ENCODE data around the gene RFTN1.

The RFTN1 gene

GRCh38 chr3:16378415-16378814 is 135.1 kb downstream of the RFTN1 start:
- DNase-seq (ENCODE audit: extremely low spot score), result no peak
- ChIA-PET POLR2A (no interaction called here), CTCF (no interaction called here)
- TF ChIP-seq NFRKB (IDR thresholded peaks at IDR 0.05) (no peak), SP1 (IDR thresholded peaks at IDR 0.05) (no peak), ZNF384 (IDR thresholded peaks at IDR 0.05) (no peak), TARDBP (IDR thresholded peaks at IDR 0.05) (no peak), BHLHE40 (IDR thresholded peaks at IDR 0.05; ENCODE audit: borderline replicate concordance) (no peak), ELF4 (IDR thresholded peaks at IDR 0.05) (no peak), LEF1 (IDR thresholded peaks at IDR 0.05; ENCODE audit: borderline replicate concordance) (no peak)

GRCh38 chr3:16377847-16378302 is 135.6 kb downstream of the RFTN1 start:
- ChIA-PET CTCF (no interaction called here), POLR2A (no interaction called here)
- TF ChIP-seq SUZ12 (IDR thresholded peaks at IDR 0.05), result no peak
- TF ChIP-seq PKNOX1 (IDR thresholded peaks at IDR 0.05), result no peak
- no peak for TF ChIP-seq CTBP1 (IDR thresholded peaks at IDR 0.05; ENCODE audit: borderline replicate concordance)
- no peak for TF ChIP-seq SP1 (IDR thresholded peaks at IDR 0.05)
- TF ChIP-seq ZNF384 (IDR thresholded peaks at IDR 0.05), result no peak
- TF ChIP-seq BHLHE40 (IDR thresholded peaks at IDR 0.05; ENCODE audit: borderline replicate concordance), result no peak
- TF ChIP-seq TARDBP (IDR thresholded peaks at IDR 0.05), result no peak
- no peak for TF ChIP-seq LEF1 (IDR thresholded peaks at IDR 0.05; ENCODE audit: borderline replicate concordance)
- no peak for TF ChIP-seq L3MBTL2 (conservative IDR thresholded peaks at IDR 0.05)
- TF ChIP-seq FOXA1 (IDR thresholded peaks at IDR 0.05), result no peak
- TF ChIP-seq ARNT (IDR thresholded peaks at IDR 0.05), result no peak
- no peak for TF ChIP-seq FOXK2 (IDR thresholded peaks at IDR 0.05)
- no peak for TF ChIP-seq NFRKB (IDR thresholded peaks at IDR 0.05)
- TF ChIP-seq FOXM1 (IDR thresholded peaks at IDR 0.05; ENCODE audit: borderline replicate concordance), result no peak
- no peak for TF ChIP-seq HDGF (IDR thresholded peaks at IDR 0.05; ENCODE audit: borderline replicate concordance)
- TF ChIP-seq ELF4 (IDR thresholded peaks at IDR 0.05), result no peak
- DNase-seq (ENCODE audit: extremely low spot score), result no peak

- TF ChIP-seq LEF1 (IDR thresholded peaks at IDR 0.05; ENCODE audit: borderline replicate concordance) (no peak), L3MBTL2 (conservative IDR thresholded peaks at IDR 0.05) (no peak), FOXK2 (IDR thresholded peaks at IDR 0.05) (no peak), ZNF384 (IDR thresholded peaks at IDR 0.05) (no peak), NFRKB (IDR thresholded peaks at IDR 0.05) (no peak), ARNT (IDR thresholded peaks at IDR 0.05) (no peak), ELF4 (IDR thresholded peaks at IDR 0.05) (no peak), SUZ12 (IDR thresholded peaks at IDR 0.05) (no peak), HDGF (IDR thresholded peaks at IDR 0.05; ENCODE audit: borderline replicate concordance) (no peak), PKNOX1 (IDR thresholded peaks at IDR 0.05) (no peak), SP1 (IDR thresholded peaks at IDR 0.05) (no peak), CTBP1 (IDR thresholded peaks at IDR 0.05; ENCODE audit: borderline replicate concordance) (no peak), FOXM1 (IDR thresholded peaks at IDR 0.05; ENCODE audit: borderline replicate concordance) (no peak)
- POLR2A ChIA-PET, result no interaction called here
- CTCF ChIA-PET, result no interaction called here
- no peak for DNase-seq (ENCODE audit: extremely low spot score)
Observed at GRCh38 chr3:16377196-16377595, 136.3 kb downstream of the RFTN1 start.

- CTCF ChIA-PET, result no interaction called here
- POLR2A ChIA-PET, result no interaction called here
- no peak for DNase-seq (ENCODE audit: extremely low spot score)
- no peak for TF ChIP-seq L3MBTL2 (conservative IDR thresholded peaks at IDR 0.05)
- no peak for TF ChIP-seq PKNOX1 (IDR thresholded peaks at IDR 0.05)
- no peak for TF ChIP-seq TARDBP (IDR thresholded peaks at IDR 0.05)
- no peak for TF ChIP-seq FOXM1 (IDR thresholded peaks at IDR 0.05; ENCODE audit: borderline replicate concordance)
- no peak for TF ChIP-seq BHLHE40 (IDR thresholded peaks at IDR 0.05; ENCODE audit: borderline replicate concordance)
- no peak for TF ChIP-seq FOXK2 (IDR thresholded peaks at IDR 0.05)
- no peak for TF ChIP-seq ARNT (IDR thresholded peaks at IDR 0.05)
Observed at GRCh38 chr3:16375891-16376290, 137.6 kb downstream of the RFTN1 start.

GRCh38 chr3:16374935-16375245 is 138.6 kb downstream of the RFTN1 start:
- no peak for TF ChIP-seq FOXK2 (IDR thresholded peaks at IDR 0.05)
- no peak for TF ChIP-seq PKNOX1 (IDR thresholded peaks at IDR 0.05)
- TF ChIP-seq ELF4 (IDR thresholded peaks at IDR 0.05), result no peak
- TF ChIP-seq NFRKB (IDR thresholded peaks at IDR 0.05), result no peak
- TF ChIP-seq FOXA1 (IDR thresholded peaks at IDR 0.05), result no peak
- no peak for TF ChIP-seq HDGF (IDR thresholded peaks at IDR 0.05; ENCODE audit: borderline replicate concordance)
- no peak for TF ChIP-seq BHLHE40 (IDR thresholded peaks at IDR 0.05; ENCODE audit: borderline replicate concordance)
- no peak for TF ChIP-seq LEF1 (IDR thresholded peaks at IDR 0.05; ENCODE audit: borderline replicate concordance)
- TF ChIP-seq ARNT (IDR thresholded peaks at IDR 0.05), result no peak
- TF ChIP-seq CTBP1 (IDR thresholded peaks at IDR 0.05; ENCODE audit: borderline replicate concordance), result no peak
- no peak for TF ChIP-seq ZNF384 (IDR thresholded peaks at IDR 0.05)
- no peak for TF ChIP-seq SUZ12 (IDR thresholded peaks at IDR 0.05)
- TF ChIP-seq SP1 (IDR thresholded peaks at IDR 0.05), result no peak
- CTCF ChIA-PET, result no interaction called here
- DNase-seq (ENCODE audit: extremely low spot score), result no peak
- POLR2A ChIA-PET, result no interaction called here

Measured in HEK293T (cell line).